K562 (cell line): Measurements from ENCODE around the gene HNRNPU. TPM values are rescaled to one million over a fixed set of nuclear protein-coding genes. Genes with fewer than 3 reads are reported as not detected.

Source experiments
- CSDE1 ChIP-seq, 2 experiments: fragments of 450-650 bp; IDR thresholded peaks; 2 replicates each; pipeline ENCODE4 v1.6.1; 2016; ENCODE audit warnings: mild to moderate bottlenecking in 1 of 2
- DNMT1 ChIP-seq: fragments of 450-650 bp; IDR thresholded peaks from 2 replicates; pipeline ENCODE4 v1.6.1; 2016; ENCODE audit warnings: antibody characterized with exemption, mild to moderate bottlenecking
- E2F4 ChIP-seq: sonication (generic); formaldehyde crosslinking; IDR thresholded peaks from 2 replicates; pipeline ENCODE4 v1.8.0; 2022; ENCODE audit warnings: mild to moderate bottlenecking, low read depth, missing genetic modification reagents
- EGR1 ChIP-seq: fragments of 450-650 bp; conservative IDR thresholded peaks from 2 replicates; pipeline ENCODE4 v1.6.1; 2017; ENCODE audit warnings: mild to moderate bottlenecking
- FIP1L1 ChIP-seq: fragments of 200-400 bp; formaldehyde crosslinking; IDR thresholded peaks from 2 replicates; pipeline ENCODE4 v1.6.1; 2018; ENCODE audit warnings: mild to moderate bottlenecking, low read depth, low read length; ENCODE audit not compliant: poor library complexity, severe bottlenecking
- HMBOX1 ChIP-seq: sonication (generic); IDR thresholded peaks from 2 replicates; pipeline ENCODE4 v1.6.1; 2016
- HMGN3 ChIP-seq: IDR thresholded peaks from 2 replicates; pipeline ENCODE4 v1.6.1; 2011; ENCODE audit warnings: borderline replicate concordance, low read depth, mild to moderate bottlenecking, mixed read lengths, low read length; ENCODE audit not compliant: insufficient read length; ENCODE audit errors: extremely low read depth
- MBD1 ChIP-seq: fragments of 250-450 bp; sonication (Bioruptor Pico); IDR thresholded peaks from 2 replicates; pipeline ENCODE4 v1.8.0; 2022; ENCODE audit warnings: inconsistent platforms
- NFRKB ChIP-seq: fragments of 450-650 bp; IDR thresholded peaks from 2 replicates; pipeline ENCODE4 v1.6.1; 2016; ENCODE audit warnings: low read depth
- NUFIP1 ChIP-seq: fragments of 450-650 bp; IDR thresholded peaks from 2 replicates; pipeline ENCODE4 v1.6.1; 2018; ENCODE audit not compliant: partially characterized antibody
- SMARCC2 ChIP-seq: fragments of 450-650 bp; IDR thresholded peaks from 2 replicates; pipeline ENCODE4 v1.6.1; 2017; ENCODE audit warnings: antibody characterized with exemption, moderate library complexity, mild to moderate bottlenecking, low read depth
- TCF7 ChIP-seq: sonication (generic); IDR thresholded peaks from 2 replicates; pipeline ENCODE4 v1.6.1; 2016; ENCODE audit warnings: antibody characterized with exemption, borderline replicate concordance
- ZFP1 ChIP-seq: fragments of 450-650 bp; formaldehyde crosslinking; IDR thresholded peaks from 2 replicates; pipeline ENCODE4 v1.4.0; 2020; ENCODE audit warnings: mild to moderate bottlenecking, mixed read lengths
- ZNF407 ChIP-seq: fragments of 450-650 bp; IDR thresholded peaks from 2 replicates; pipeline ENCODE4 v1.6.1; 2016; ENCODE audit warnings: low read depth
- ZNF644 ChIP-seq: fragments of 200-800 bp; sonication (Bioruptor generic); IDR thresholded peaks from 2 replicates; pipeline ENCODE4 v1.6.1; 2016; ENCODE audit warnings: low read depth, missing genetic modification characterization, missing compliant biosample characterization
- polyA plus RNA-seq, 8 experiments: library from polyadenylated mRNA; depleted of rRNA in 4 of 8; stranded (reverse) in 5 of 8; unstranded in 3 of 8; fragments of >200 nt; fragmentation: Nextera tagmentation in 2 of 8; fragmentation: Illumina TruSeq in 1 of 8; extraction: Ambion mirVana in 2 of 8; extraction: Trizol in 1 of 8; gene quantifications; 2 replicates each; pipeline versions ENCODE4 v1.2.1 to v1.2.3, GENCODE V29; 2011 to 2014; ENCODE audit warnings: inconsistent platforms in 1 of 8, missing spikeins in 1 of 8
- total RNA-seq, 7 experiments: library from RNA; depleted of rRNA in 6 of 7; stranded (reverse); fragments of >200 nt in 6 of 7; fragmentation: Illumina TruSeq in 2 of 7; extraction: Trizol in 2 of 7; gene quantifications; 2 replicates each; pipeline versions ENCODE4 v1.2.1 to v1.2.3, GENCODE V29; 2011 to 2021; ENCODE audit warnings: low replicate concordance in 1 of 7

HNRNPU gene
- total and polyA plus RNA-seq, 9 of the 15 experiments (the other 6 are each of a cell fraction or from before 2014, with no cell fraction given) = 159 to 777 (median 577) TPM

- TF ChIP-seq E2F4 (CRISPR knock-in tag) (peak; percentile 79; the same call in 1 of the 2 replicates), MBD1 (CRISPR knock-in tag) (no peak), CSDE1 (IDR thresholded peaks at IDR 0.05) (no peak), ZFP1 (peak; percentile 52), ZNF407 (no peak), HMBOX1 (peak; percentile 17; the same call in 1 of the 2 replicates), ZNF644 (tag) (peak; percentile 93), SMARCC2 (no peak), NUFIP1 (no peak), HMGN3 (peak; percentile 45), FIP1L1 (peak; percentile 78), TCF7 (no peak), NFRKB (peak; percentile 6), DNMT1 (0 out of 2 replicates have a peak, but pooled peaks have one; percentile 21), EGR1 (peak; percentile 78)
Measured at GRCh38 chr1:244835276-244836134, 28.8 kb downstream of the HNRNPU start, which contains the start of gene COX20 (continued).
